HG02759 (cell line): Measurements from ENCODE around the gene PRSS36.

Source experiments
- ATAC-seq: cut with Tn5 transposase; IDR thresholded peaks from one replicate; pipeline ENCODE4 v1.9.1; 2021; ENCODE audit warnings: mild to moderate bottlenecking, moderate library complexity; ENCODE audit not compliant: unreplicated experiment

The PRSS36 gene

GRCh38 chr16:31128711-31129567, 20.9 kb downstream of the PRSS36 start:
- no peak for ATAC-seq

GRCh38 chr16:31127182-31127581, 22.7 kb downstream of the PRSS36 start:
- no peak for ATAC-seq

GRCh38 chr16:31125844-31126243, 24.0 kb downstream of the PRSS36 start:
- ATAC-seq: no peak

GRCh38 chr16:31120129-31120528, 29.7 kb downstream of the PRSS36 start:
- no peak for ATAC-seq

- no peak for ATAC-seq
Measured at GRCh38 chr16:31118223-31119155, 31.4 kb downstream of the PRSS36 start.

- ATAC-seq: peak; percentile 89
Measured at GRCh38 chr16:31117384-31118222, 32.3 kb downstream of the PRSS36 start, which contains the start of gene KAT8. Gene KAT8 (plus strand): TSS chr16:31117664. CDS start chr16:31117682, 18 bp downstream.

GRCh38 chr16:31114468-31114867, 35.4 kb downstream of the PRSS36 start:
- ATAC-seq: no peak

- ATAC-seq: no peak
Measured at GRCh38 chr16:31113121-31114120, 36.4 kb downstream of the PRSS36 start.

- ATAC-seq: no peak
Measured at GRCh38 chr16:31112711-31113110, 37.2 kb downstream of the PRSS36 start.

GRCh38 chr16:31111881-31112466, 37.9 kb downstream of the PRSS36 start:
- ATAC-seq: no peak

GRCh38 chr16:31110106-31111034, 39.5 kb downstream of the PRSS36 start:
- ATAC-seq: no peak

- no peak for ATAC-seq
Measured at GRCh38 chr16:31109622-31110021, 40.2 kb downstream of the PRSS36 start.

GRCh38 chr16:31108794-31109558, 40.9 kb downstream of the PRSS36 start:
- ATAC-seq: no peak

- ATAC-seq: peak; percentile 92
Measured at GRCh38 chr16:31108035-31108793, 41.7 kb downstream of the PRSS36 start, which contains the start of gene BCKDK. Gene BCKDK (plus strand): TSS chr16:31108386. CDS start chr16:31109224, 838 bp downstream.

- ATAC-seq: peak; percentile 37
Measured at GRCh38 chr16:31107465-31107867, 42.4 kb downstream of the PRSS36 start.
